GM18498 (cell line): ENCODE data around the gene MAP3K5.
A peak's percentile ranks its signal among the peaks of the same experiment; 100 is the strongest.
"Not testable (repeated sequence)": the region's sequence is repeated elsewhere in the genome, so short reads cannot be mapped to it uniquely, and the experiment has no call there.

Experiments used
- ATAC-seq: cut with Tn5 transposase; IDR thresholded peaks from one replicate; pipeline ENCODE4 v1.9.1; 2021; ENCODE audit warnings: mild to moderate bottlenecking, moderate library complexity; ENCODE audit not compliant: unreplicated experiment

MAP3K5 gene

GRCh38 chr6:136795386-136795785 lies 3.1 kb upstream of the MAP3K5 start:
- no peak for ATAC-seq

GRCh38 chr6:136793363-136793762 lies 1.1 kb upstream of the MAP3K5 start:
- ATAC-seq = no peak

- no peak for ATAC-seq
Measured at GRCh38 chr6:136792095-136792409, 225 bp downstream of the MAP3K5 start.

DNA sequence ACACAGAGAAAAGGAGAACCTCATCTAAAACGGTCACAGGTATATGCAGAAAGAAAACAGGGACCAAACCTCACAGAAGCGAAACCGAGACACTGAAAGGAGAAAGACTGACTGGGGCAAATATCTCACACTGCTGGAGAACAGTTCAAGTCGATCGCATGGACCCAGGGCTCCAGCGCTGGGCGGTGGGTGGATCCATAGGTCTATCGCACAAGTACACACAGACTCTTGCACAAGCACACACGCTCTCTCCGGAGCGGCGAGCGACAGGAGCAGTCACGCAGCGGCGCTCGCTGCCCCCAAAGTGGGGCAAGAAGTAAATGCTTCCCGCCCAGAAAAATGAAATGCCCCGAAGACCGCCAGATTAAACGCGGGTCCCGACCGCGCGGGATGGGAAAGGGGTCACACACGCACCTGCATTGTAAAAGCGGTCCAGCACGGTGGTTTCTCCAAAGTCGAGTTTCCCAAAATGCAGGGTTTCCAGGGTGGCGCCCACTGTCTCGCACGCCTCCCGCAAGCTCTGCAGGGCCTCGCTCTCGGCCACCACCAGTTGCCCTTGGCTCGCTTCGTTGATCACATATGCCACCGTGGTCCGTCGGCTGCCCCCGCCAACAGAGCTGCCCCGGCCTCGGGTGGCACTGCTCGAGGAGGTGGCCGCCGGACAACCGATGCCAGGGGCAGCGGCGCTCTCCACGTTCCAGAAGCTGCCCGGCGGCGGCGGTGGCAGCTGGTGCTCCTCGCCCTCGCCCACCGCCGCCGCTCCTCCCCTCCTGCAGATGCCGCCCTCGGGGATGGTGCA lies 782 bp downstream of the MAP3K5 start:
- ATAC-seq = peak; percentile 35

DNA sequence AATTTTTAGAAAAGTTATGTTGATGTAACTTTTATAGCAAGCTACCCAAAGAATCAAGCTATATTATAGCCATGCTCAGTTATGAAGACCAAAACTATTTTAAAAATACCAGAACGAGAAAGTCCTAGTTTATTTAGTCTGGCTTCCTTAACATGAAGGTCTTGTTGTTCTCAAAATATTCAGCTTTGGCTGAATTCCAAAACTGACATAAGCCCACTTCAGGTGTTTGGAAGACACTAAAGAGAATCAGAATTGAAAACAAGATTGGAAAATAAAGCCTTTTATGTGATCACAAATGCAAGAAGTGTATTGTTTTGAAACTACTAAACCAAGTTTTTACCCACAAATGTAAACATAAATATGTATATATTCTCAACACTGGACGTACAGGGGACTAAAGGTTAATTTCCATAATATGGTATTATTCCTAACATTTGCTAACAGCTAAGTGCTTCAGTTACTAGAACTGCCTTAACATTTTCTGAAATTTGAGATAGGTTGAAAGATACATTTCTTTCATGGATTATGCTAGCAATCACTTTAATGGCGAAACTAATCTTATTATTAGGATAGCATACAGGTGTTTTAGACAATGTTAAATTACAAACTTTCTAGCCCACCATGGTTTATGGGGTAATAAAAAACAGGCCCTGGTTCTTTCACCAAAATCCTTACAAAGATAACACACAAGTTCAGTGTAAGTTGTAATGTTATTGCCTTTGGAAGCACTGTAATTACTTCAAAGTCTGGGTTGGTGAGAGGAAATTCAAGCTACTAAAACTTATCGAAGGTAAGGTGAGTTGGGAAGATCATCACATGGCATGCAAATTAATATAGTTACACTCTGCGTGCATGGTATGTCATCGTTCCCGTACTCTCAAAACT lies 1.6 kb downstream of the MAP3K5 start:
- ATAC-seq = no peak

DNA sequence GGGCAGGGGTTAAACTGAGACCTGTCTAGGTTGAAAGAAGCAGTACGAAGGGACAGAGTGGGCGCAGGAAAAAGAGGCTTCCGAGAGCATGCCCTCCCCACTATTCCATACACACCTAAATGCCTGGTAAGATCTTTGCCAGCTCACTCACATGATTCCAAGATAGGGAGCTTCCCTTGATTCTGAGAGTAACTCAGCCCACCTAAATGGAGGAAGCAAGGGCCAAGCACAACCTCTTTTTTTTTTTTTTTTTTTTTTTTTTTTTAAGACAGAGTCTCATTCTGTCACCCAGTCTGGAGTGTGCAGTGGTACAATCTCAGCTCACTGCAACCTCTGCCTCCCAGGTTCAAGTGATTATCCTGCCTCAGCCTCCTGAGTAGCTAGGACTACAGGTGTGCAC lies 2.8 kb downstream of the MAP3K5 start:
- ATAC-seq = not testable (repeated sequence)

- ATAC-seq = no peak
Measured at GRCh38 chr6:136788069-136788902, 4.0 kb downstream of the MAP3K5 start.

GRCh38 chr6:136787726-136788068 lies 4.6 kb downstream of the MAP3K5 start:
- no peak for ATAC-seq

- no peak for ATAC-seq
Measured at GRCh38 chr6:136786658-136787057, 5.6 kb downstream of the MAP3K5 start.

DNA sequence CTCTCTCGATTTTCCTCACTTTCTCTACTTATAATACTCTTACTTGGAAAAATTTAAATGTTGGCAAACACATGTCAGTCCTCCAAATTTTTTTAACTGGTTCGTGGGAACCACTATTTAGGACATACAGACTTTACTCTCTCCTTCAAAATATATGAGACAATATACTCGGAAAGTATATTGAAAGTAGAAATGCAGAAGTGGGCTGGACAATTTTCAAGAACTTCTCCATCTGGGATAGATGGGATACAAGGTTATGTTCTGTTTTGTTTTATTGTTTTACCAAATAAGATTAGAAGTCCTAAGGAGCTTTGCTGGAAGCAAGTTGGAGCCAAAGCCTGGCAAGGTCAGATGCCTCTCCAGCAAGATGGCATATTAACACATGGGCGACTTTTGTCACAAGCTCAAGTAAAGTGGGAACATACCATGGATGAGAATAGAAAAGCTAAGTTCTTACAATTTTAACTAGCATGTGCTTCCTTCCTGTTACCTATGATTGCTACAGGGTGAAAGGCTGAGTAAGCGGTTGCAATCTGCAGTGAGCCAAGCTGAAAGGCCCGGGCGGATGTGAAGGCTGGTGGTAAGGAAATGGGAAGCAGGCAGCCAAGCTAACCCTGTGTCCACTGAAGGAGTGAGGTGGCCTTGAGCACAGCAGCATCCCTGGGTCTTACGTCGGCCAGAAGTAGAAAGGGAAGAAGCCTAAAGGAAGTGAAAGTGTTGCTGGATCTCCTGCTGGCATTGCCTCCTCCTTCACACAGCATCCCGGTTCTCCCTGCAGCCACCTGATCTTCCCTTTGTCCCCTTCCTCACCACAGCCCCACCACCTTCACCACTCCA lies 7.1 kb downstream of the MAP3K5 start:
- peak; percentile 37 for ATAC-seq

DNA sequence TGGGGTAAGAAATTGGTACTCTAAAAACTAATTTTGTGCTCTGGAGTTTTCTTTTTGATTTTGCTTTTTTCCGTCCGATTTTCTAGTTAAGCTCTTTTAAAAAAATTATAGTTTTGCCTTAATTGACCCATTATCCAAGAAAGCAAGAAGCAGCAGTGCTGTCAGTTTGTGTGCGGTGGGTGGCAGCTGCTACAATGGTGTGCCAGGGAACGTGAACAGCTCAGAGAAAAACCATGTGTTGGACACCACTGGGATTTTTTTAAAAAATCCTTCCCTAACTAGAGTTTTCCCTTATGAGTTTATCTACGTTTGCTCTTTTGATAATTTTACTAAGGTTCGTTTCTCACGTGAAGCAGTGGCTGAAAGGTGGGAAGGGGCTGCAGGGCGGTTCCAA lies 8.0 kb downstream of the MAP3K5 start:
- ATAC-seq = no peak

GRCh38 chr6:136783495-136784270 lies 8.6 kb downstream of the MAP3K5 start:
- ATAC-seq = peak; percentile 70

GRCh38 chr6:136783021-136783420 lies 9.3 kb downstream of the MAP3K5 start:
- no peak for ATAC-seq

DNA sequence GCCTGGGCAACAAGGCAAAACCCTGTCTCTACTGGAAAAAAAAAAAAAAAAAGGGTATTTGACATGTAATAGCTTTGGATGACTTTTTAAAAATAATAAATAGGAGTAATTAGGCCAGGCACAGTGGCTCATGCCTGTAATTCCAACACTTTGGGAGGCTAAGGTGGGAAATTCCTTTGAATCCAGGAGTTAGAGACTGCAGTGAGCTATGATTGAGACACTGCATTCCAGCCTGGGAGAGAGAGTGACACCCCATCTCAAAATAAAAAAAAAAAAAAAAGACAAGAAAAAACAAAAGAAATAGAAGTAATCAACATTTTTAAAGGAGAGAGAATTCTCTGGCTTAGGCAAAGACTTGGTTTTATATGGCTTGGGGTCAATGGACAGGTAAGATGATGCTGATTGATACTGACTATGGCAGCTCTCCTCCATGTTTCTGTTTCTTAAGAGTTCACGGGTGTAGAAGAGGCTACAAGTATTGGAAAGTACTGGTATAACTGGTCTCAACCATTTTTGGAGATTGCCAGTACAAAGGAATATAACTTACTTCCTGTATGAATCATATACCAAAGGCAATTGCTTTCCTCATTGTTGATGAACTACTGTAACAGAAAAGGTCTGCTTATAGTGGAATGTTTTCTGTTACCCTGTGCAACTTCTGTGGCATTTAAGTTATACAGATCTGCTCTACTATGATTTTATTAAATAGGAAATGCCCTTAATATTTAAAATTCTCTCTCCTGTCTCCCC lies 10.1 kb downstream of the MAP3K5 start:
- ATAC-seq = no peak

GRCh38 chr6:136780972-136781371 lies 11.3 kb downstream of the MAP3K5 start:
- no peak for ATAC-seq

DNA sequence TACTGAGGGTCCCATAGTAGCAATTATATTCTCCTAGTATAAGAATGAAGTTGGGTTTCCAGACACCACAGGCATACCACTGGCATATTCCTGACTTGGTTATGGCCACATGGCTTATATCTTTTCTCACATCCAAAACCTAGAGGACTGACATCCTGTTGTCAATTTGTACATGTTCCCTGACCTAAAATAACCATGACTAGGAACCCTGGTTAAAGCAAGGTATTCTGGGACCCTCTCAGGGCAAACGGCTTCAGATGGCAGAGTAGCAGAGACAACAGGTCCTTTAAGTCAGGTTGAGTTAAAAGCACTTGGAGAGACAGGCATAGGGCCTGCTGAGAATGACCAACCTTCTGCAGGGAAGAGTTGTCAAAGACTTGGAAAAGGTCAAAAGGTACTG lies 12.6 kb downstream of the MAP3K5 start:
- ATAC-seq = no peak

DNA sequence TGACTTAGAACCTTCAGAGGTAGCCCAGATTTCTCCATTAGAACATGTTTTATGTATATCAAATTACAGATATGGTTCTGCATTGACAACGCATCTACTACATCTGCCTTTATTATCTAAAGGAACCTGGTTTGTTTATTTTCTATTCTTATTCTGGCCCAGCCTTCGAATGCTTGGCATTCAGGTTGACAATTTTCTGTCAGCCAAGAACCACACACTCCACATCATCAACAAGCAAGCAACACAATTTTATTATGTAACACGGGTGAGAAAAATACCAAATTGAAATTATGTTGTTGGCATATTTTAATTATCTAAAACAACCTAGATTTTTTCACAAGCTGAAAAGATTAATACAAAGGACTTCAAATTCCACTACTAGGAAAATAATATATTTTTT lies 14.6 kb downstream of the MAP3K5 start:
- ATAC-seq = no peak

- ATAC-seq = no peak
Measured at GRCh38 chr6:136775548-136775947, 16.7 kb downstream of the MAP3K5 start.

DNA sequence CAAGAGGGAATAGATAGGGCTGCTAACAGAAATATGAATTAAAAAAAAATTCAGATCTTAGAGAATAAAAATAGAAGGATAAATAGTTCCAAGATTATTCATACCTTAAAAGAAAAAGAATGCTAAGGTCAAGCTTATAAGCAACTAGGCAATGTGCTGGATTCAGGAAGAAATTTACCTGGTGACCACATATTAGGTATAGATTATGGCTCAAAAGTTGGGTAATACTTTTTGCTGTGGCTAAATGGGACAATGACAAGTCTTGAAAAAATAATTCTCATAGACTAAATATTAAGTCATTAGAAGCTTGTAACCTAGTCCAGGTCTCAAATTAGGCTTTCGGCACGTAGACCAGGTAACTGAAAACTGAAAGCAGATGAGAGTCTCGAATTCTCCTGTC lies 17.2 kb downstream of the MAP3K5 start:
- ATAC-seq = no peak
